Urothelium cell line (cell line): ENCODE results near the gene MAPK7.
A peak's percentile ranks its signal among the peaks of the same experiment; 100 is the strongest.

Source experiments
- DNase-seq: peaks from one replicate; pipeline ENCODE4 v3.0.0; 2011; ENCODE audit warnings: low spot score, mixed read lengths
- FAIRE-seq: peaks from 2 replicates; lab custom pipeline; 2011; peaks lifted over from hg19 to GRCh38; lab: Jason Lieb, UNC

The MAPK7 gene

DNA sequence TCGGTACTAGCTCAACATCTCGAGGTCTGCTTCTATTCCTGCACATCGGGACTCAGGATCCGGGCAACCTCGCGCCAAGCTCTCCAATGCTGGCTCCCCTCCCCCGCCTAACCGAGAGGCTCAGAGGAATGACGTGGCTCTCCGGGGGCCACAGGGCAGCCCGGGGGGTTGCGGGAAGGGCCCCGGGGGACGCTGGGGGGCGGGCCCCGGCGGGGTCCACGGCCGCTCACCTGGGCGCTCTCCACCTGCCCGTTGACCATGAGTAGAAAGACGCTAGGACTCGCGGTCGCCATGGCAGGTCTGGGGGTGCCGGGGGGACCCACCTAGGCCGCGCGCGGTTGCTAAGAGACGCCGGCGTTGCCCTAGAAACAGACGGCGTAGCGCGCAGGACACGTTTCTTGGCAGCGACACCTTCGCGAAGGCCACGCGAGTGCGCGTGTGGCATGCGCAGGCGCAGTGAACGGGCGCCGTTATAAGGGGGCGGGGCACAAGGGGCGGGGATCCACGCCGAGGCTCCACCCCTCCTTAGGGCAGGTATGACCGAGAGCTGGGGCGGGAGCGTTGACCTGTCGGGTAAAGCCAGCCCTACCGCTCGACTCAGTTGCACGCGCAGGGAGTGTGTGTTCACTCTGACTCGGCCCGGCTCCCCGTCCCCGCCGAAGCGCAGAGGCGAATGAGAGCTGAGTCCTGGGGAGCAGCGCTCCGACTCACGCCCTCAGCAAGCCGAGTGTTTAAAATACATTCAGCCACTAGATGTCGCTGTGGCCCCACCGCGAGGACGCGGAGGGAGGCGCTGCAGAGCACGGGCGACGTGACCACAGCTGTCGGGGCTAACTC, 15.8 kb upstream of the MAPK7 start, which contains the start of gene B9D1:
Gene B9D1 (minus strand): TSS at position 447 of the 837 bp plus-strand sequence. CDS start 154 bp downstream, at position 293.
- FAIRE-seq: peak; percentile 59
- DNase-seq: peak; percentile 97

GRCh38 chr17:19363114-19363438, 15.2 kb upstream of the MAPK7 start:
- FAIRE-seq (no peak), DNase-seq (no peak)

- FAIRE-seq (no peak), DNase-seq (no peak)
These were observed 14.8 kb upstream of the MAPK7 start for GRCh38 chr17:19363460-19364035.

GRCh38 chr17:19364699-19365498, 13.4 kb upstream of the MAPK7 start:
- FAIRE-seq: peak; percentile 27
- no peak for DNase-seq

GRCh38 chr17:19365499-19365817, 12.8 kb upstream of the MAPK7 start:
- FAIRE-seq (no peak), DNase-seq (no peak)

DNA sequence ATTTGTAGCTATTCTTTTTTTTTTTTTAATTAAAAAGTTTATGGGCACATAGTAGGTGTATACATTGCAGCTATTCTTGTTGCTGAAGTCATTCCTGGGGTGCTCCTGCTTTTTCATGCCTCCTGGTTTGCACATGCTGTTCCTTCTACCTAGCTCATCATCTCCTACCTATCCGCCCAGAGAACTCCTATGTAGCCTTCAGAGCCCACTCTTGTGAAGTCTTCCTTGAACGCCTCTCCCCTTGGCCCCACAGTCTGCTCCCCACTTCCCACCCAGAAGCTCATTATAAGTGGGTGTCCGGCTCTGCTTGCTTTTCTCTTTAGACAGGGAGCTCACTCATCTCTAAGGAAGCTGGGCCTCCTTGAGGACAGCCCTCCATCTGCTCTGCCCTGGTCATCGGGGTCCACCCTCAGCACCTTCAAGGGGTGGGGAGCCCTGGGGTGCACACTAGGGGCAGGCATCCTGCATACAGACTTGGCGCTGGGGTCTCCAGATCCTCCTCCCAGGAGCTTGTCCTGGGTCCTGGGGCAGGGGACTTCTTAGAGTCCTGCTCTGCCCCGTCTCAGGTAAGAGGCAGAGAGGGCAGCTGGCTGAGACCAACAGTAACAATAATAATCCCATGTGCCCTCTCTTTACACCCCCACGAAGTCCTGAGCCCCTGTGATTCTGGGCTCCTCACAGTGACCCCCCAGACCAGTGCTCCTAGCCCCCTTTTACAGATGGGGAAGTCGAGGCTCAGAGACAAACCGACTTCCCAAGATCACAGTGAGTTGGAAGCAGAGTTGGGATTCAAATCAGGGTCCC, 12.3 kb upstream of the MAPK7 start:
- FAIRE-seq: no peak
- no peak for DNase-seq

DNA sequence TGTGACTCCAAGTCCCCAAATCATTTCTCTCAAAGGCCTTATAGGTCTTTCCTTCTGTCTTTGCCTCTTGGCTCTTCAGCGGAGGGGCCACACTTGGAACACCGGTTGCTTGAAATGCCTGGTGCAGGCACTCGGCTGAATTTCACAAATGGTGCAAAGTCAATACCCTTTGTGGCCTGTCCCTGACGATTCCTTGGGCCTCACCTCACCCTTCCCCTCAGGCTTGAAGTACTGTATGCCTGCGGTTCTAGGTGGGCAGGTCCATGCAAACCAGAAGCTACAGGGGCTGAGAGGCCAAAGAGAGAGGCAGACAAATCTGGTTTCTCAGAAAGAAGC, 11.7 kb upstream of the MAPK7 start:
- FAIRE-seq (no peak), DNase-seq (no peak)

DNA sequence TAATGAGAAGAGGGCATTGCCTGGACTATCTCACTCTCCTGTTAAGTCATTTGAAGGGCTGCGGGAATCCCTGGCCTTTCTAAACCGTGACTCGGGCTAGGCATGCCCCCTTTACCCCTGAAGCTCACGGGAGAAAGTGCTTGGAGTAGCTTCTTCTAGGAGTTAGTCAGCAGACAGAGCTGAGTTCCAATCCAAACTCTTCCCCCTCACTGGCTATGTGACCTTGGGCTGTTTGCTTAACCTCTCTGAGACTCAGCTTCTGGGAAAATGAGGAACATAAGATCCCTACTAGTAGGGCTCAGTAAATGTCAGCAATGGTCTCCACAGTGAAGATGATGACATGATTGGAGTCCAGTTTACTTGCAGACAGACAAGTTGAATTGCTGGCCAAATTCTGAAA, 10.1 kb upstream of the MAPK7 start:
- FAIRE-seq (no peak), DNase-seq (no peak)

- FAIRE-seq: no peak
These were observed 9.1 kb upstream of the MAPK7 start for GRCh38 chr17:19369107-19369778.

DNA sequence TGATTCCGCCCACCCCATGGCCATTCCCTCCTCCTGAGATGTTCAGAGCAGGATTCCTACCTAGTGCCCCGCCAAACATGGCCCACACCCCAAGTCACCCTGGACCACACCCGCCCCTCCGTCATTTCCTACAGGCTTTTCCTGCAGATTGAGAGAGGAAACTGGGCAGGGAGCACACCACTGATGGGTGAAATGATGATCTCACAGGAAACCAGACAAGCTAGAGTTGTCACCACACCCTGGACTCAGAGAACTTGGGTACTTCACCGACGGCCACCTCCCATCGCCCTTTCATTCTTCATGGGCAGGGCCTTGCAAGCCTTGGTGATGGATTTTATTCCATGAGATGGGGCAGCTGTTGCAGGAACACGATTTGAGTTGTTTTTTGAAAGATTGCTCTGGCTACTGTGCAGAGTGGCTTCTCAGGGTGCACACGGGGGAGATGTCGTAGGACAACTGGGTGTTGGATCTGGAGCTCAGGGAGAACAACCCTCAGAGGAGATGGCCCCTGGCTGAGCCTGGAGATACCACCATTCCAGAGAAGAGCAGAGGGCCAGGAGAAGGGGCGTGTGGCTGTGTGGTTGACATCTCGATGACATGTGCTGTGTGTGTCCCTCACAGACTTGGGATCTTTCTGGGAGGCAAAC, 8.3 kb upstream of the MAPK7 start:
- FAIRE-seq (no peak), DNase-seq (no peak)

More at GRCh38 chr17:19369107-19369778, 9.1 kb upstream of the MAPK7 start:
- no peak for DNase-seq

DNA sequence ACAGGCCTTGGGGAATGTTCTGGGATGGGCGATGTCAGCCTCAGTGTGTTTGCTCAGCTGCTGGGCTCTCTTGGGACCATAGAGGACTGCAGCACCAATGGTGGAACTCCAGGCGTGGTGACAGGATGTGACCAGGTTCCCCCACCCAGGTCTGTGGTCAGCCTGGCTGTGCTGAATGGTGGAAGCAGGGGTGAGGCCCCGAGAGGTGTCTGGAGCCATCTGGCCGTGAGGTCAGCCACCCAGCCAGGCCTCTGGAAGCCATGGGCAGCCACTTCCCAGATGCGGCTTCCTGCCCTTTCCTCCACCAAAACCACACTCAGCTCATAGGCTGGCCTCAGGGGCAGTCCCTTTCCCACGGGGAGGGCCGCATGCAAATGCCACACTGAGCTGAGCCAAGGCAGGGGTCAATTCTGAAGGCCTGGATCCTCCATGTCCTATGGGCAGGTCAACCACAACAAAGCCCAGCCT, 7.8 kb upstream of the MAPK7 start:
- DNase-seq: no peak

GRCh38 chr17:19371259-19372010, 6.9 kb upstream of the MAPK7 start:
- no peak for DNase-seq
- FAIRE-seq: no peak

More for the DNA sequence above, 7.8 kb upstream of the MAPK7 start:
- no peak for FAIRE-seq

DNA sequence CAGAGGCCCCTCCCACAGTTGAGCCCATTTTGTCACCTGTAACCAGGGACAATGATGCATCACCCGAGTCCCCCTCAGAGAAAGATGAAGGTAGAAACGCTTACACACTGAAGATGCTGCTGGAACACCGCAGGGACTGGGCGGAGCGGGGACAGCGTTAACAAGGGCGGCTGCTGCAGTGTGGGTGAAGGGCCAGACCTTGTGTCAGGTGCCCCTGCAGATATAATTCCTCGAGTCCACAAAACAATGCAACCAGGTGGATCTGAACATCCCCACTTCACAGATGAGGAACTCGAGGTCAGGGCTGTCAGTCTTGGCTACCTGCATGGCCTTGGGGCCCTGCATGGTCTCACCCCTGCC, 6.3 kb upstream of the MAPK7 start:
- FAIRE-seq: no peak

GRCh38 chr17:19372439-19372838, 5.9 kb upstream of the MAPK7 start:
- no peak for DNase-seq
- FAIRE-seq: no peak

More for the DNA sequence above, 6.3 kb upstream of the MAPK7 start:
- no peak for DNase-seq

- no peak for FAIRE-seq
- no peak for DNase-seq
These were observed 5.3 kb upstream of the MAPK7 start for GRCh38 chr17:19372866-19373504.

DNA sequence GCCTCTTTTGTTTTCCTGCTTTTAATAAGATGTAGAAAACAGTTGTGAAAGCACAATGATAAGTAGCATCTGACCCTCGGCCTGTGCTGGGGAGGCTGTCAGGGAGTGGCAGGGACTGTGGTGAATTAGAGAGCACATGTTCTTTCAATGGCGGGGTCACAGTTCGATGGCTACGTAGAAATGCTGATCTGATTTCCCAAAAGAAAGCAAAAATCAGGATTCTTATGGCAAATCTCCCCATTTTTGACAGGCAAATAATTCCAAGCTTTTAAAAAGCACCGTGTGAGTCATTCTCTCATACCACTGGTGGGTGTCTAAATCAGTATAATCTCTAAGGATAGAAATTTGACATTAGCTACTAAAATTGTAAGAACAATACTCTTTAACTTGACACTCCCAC, 4.2 kb upstream of the MAPK7 start:
- FAIRE-seq (no peak), DNase-seq (no peak)

GRCh38 chr17:19375732-19376131, 2.6 kb upstream of the MAPK7 start:
- FAIRE-seq (no peak), DNase-seq (no peak)

GRCh38 chr17:19376811-19377210, 1.5 kb upstream of the MAPK7 start:
- FAIRE-seq (no peak), DNase-seq (no peak)
